GM23338 (cell line): ENCODE measurements around the gene FCSK. TPM values are rescaled to one million over a fixed set of nuclear protein-coding genes. Genes with fewer than 3 reads are reported as not detected.
A peak's percentile ranks its signal among the peaks of the same experiment; 100 is the strongest.
"Not testable (repeated sequence)": the region's sequence is repeated elsewhere in the genome, so short reads cannot be mapped to it uniquely, and the experiment has no call there.

ENCODE experiments used
- ATAC-seq: fragments of 200-7000 bp; cut with Tn5 transposase; 3 replicates; pipeline ENCODE4 v1.9.1; 2020
- DNase-seq: peaks from one replicate; pipeline ENCODE4 v3.0.0-alpha.2; 2015; ENCODE audit warnings: low spot score
- H2AFZ ChIP-seq: fragments of 200-600 bp; sonication (generic); 2 replicates; pipeline ENCODE4 v1.8.0; 2016; ENCODE audit warnings: antibody characterized with exemption, mild to moderate bottlenecking, moderate library complexity
- H3F3A ChIP-seq: fragments of 200-600 bp; sonication (generic); replicated peaks from 2 replicates; pipeline ENCODE4 v1.8.0; 2017; ENCODE audit warnings: antibody characterized with exemption, mixed run types, low read depth
- H3K27ac ChIP-seq: fragments of 200-600 bp; sonication (generic); 2 replicates; pipeline ENCODE4 v1.6.1; 2016; ENCODE audit warnings: low read depth
- H3K27me3 ChIP-seq: fragments of 200-600 bp; sonication (generic); 2 replicates; pipeline ENCODE4 v1.8.0; 2016; ENCODE audit warnings: mild to moderate bottlenecking, mixed run types, moderate library complexity; ENCODE audit not compliant: insufficient read depth
- H3K36me3 ChIP-seq: fragments of 200-600 bp; sonication (generic); 2 replicates; pipeline ENCODE4 v1.8.0; 2016; ENCODE audit warnings: mild to moderate bottlenecking; ENCODE audit not compliant: insufficient read depth
- H3K4me1 ChIP-seq: fragments of 200-600 bp; sonication (generic); 2 replicates; pipeline ENCODE4 v1.8.0; 2016; ENCODE audit warnings: mild to moderate bottlenecking, moderate library complexity; ENCODE audit not compliant: insufficient read depth
- H3K4me2 ChIP-seq: fragments of 200-600 bp; sonication (generic); 2 replicates; pipeline ENCODE4 v1.7.1; 2017; ENCODE audit warnings: mixed run types
- H3K4me3 ChIP-seq: fragments of 200-600 bp; sonication (generic); 2 replicates; pipeline ENCODE4 v1.6.1; 2016; ENCODE audit warnings: mixed run types
- H3K79me2 ChIP-seq: fragments of 200-600 bp; sonication (generic); replicated peaks from 2 replicates; pipeline ENCODE4 v1.8.0; 2017; ENCODE audit warnings: mild to moderate bottlenecking; ENCODE audit not compliant: insufficient read depth
- H3K9me2 ChIP-seq: fragments of 200-600 bp; sonication (generic); 2 replicates; pipeline ENCODE4 v1.8.0; 2017; ENCODE audit not compliant: insufficient read depth
- H4K20me1 ChIP-seq: fragments of 200-600 bp; sonication (generic); replicated peaks from 2 replicates; pipeline ENCODE4 v1.8.0; 2017; ENCODE audit warnings: mild to moderate bottlenecking; ENCODE audit not compliant: insufficient read depth
- H3K27ac Mint-ChIP-seq: 2 replicates; pipeline ENCODE4 v1.8.0; 2020; ENCODE audit warnings: inconsistent platforms, mild to moderate bottlenecking, moderate library complexity, mixed read lengths
- H3K27me3 Mint-ChIP-seq: 3 replicates; pipeline ENCODE4 v1.8.0; 2022; ENCODE audit warnings: low read depth, mild to moderate bottlenecking, moderate library complexity, mixed read lengths, inconsistent platforms; ENCODE audit not compliant: insufficient read depth, poor library complexity
- H3K36me3 Mint-ChIP-seq: 3 replicates; pipeline ENCODE4 v1.8.0; 2021; ENCODE audit warnings: low read depth, mild to moderate bottlenecking, inconsistent platforms, moderate library complexity, mixed read lengths
- H3K4me1 Mint-ChIP-seq: 3 replicates; pipeline ENCODE4 v1.8.0; 2020; ENCODE audit warnings: mild to moderate bottlenecking, inconsistent platforms, mixed read lengths
- H3K4me3 Mint-ChIP-seq: 3 replicates; pipeline ENCODE4 v1.8.0; 2021; ENCODE audit warnings: moderate library complexity, mild to moderate bottlenecking, inconsistent platforms, mixed read lengths
- H3K9me3 Mint-ChIP-seq: 3 replicates; pipeline ENCODE4 v1.8.0; 2020; ENCODE audit warnings: moderate library complexity, mild to moderate bottlenecking, inconsistent platforms, mixed read lengths
- CREB1 ChIP-seq: fragments of 250-450 bp; sonication (Bioruptor Pico); IDR thresholded peaks from 2 replicates; pipeline ENCODE4 v1.5.0; 2020; ENCODE audit warnings: low read depth, mild to moderate bottlenecking, moderate library complexity
- CTCF ChIP-seq, 2 experiments: fragments of 200-600 bp in 1 of 2; sonication (generic) in 1 of 2; conservative IDR thresholded peaks; 2 replicates each; pipeline versions ENCODE4 v1.5.1 to v1.6.1; 2016 to 2017; ENCODE audit warnings: antibody characterized with exemption in 2 of 2, low read depth in 2 of 2, mild to moderate bottlenecking in 2 of 2, moderate library complexity in 1 of 2
- ETS1 ChIP-seq: IDR thresholded peaks from 2 replicates; pipeline ENCODE4 v1.6.1; 2016; ENCODE audit warnings: antibody characterized with exemption
- JUNB ChIP-seq: IDR thresholded peaks from one replicate; pipeline ENCODE4 v1.6.1; 2016; ENCODE audit warnings: antibody characterized with exemption; ENCODE audit not compliant: unreplicated experiment
- POLR2AphosphoS5 ChIP-seq: IDR thresholded peaks from 2 replicates; pipeline ENCODE4 v1.6.1; 2016; ENCODE audit warnings: antibody characterized with exemption, low read depth
- STAT1 ChIP-seq: IDR thresholded peaks from one replicate; pipeline ENCODE4 v1.6.1; 2016; ENCODE audit warnings: antibody characterized with exemption; ENCODE audit not compliant: unreplicated experiment
- ZNF462 ChIP-seq: fragments of 250-450 bp; sonication (Bioruptor Pico); IDR thresholded peaks from 2 replicates; pipeline ENCODE4 v1.5.0; 2020; ENCODE audit warnings: mild to moderate bottlenecking, moderate library complexity
- long read RNA-seq: library from polyadenylated mRNA; unstranded; transcript quantifications from one replicate; pipeline ENCODE4 v2.0.0, GENCODE V29; 2020; ENCODE audit not compliant: unreplicated experiment
- polyA plus RNA-seq: library from polyadenylated mRNA; unstranded; fragments of >200 nt; fragmentation: Nextera tagmentation; extraction: Ambion mirVana; gene quantifications from 2 replicates; pipeline ENCODE4 v1.2.1, GENCODE V29; 2016
- total RNA-seq: library from RNA; depleted of rRNA; stranded (reverse); fragments of >200 nt; shearing (Covaris generic); gene quantifications from 2 replicates; pipeline ENCODE4 v1.2.3, GENCODE V29; 2014; rRNA removed

Gene FCSK
- total RNA-seq (4.0 and 8.0 TPM in 2 replicates), polyA plus RNA-seq (1.5 and 2.3 TPM in 2 replicates)
- long read RNA-seq, partial matches to known transcripts, result 1 of 1 reads
- long read RNA-seq, other reads (novel, unspliced or antisense), result 0 of 1 reads

DNA sequence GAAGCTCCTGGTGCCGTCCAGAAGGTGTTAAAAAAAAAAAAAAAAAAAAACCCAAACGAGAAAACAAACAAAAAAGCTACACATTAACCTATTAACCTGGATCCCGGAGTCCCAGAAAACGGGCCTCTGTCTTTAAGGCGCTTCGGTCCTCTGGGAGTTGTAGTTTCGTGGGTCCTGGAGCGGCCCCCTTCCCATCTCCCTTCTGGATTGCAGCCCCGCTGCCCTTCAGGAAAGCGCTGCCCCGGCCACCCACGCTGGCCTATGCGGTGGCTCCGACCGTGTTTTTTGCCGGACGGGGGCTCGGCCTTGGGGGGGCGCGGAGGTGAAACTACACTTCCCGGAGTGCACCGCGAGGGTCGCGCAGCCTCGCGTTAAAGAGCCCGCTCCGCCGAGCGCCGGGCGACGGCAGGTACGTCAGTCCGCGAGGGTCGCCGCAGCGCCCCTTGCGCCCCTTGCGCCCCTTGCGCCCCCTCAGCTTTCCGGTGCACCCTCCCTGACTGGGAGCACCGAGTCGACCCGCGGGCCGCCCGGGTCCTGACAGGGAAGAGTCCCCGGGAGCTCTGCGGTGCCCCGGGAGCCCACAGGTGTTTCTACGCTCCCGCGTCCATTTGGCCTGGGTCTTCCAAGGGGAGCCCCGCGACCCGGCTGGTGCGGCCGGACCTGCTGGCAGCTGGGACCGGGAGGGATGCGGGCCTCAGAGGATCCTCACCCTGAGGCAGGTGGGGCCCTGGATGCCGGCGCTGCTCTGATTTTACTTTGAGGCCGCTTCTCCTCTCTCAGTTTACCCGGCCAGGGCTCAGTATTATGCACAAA, at the start of gene FCSK:
Gene FCSK, plus strand, starts transcription at position 374 of the 813 bp plus-strand sequence. CDS start 8,596 bp downstream, outside the sequence.
- Histone ChIP-seq H3K79me2 (no peaks in the 10 kb centered on the region; the same call in 1 of the 2 replicates), H3K36me3 (no peaks in the 10 kb centered on the region; the same call in 1 of the 2 replicates), H3F3A (peaks cover 12% of the 10 kb centered on the region; the same call in 1 of the 2 replicates), H3K27ac (peak within 1 kb of the TSS; percentile 96), H3K4me1 (peaks cover 7% of the 10 kb centered on the region; the same call in 1 of the 2 replicates), H3K27me3 (no peaks in the 10 kb centered on the region), H3K4me3 (peak within 1 kb of the TSS; percentile 48), H3K4me2 (peak within 1 kb of the TSS; percentile 97), H2AFZ (peak within 1 kb of the TSS; percentile 93), H4K20me1 (no peaks in the 10 kb centered on the region), H3K9me2 (no peaks in the 10 kb centered on the region)
- TF ChIP-seq CTCF (conservative IDR thresholded peaks at IDR 0.05; ENCODE audit: low read depth in 2 of 2) (peak; percentile 43 to 51; a peak in 3 of 4 replicates), CREB1 (peak; percentile 93), ZNF462 (CRISPR knock-in tag) (no peak), STAT1 (no peak), JUNB (no peak), POLR2AphosphoS5 (peak; percentile 84), ETS1 (peak; percentile 89)
- peak within 1 kb of the TSS; percentile 98 for H3K27ac Mint-ChIP-seq
- H3K9me3 Mint-ChIP-seq, result no peaks in the 10 kb centered on the region; the same call in 2 of the 3 replicates
- peak; percentile 93 for DNase-seq
- H3K36me3 Mint-ChIP-seq, result no peaks in the 10 kb centered on the region
- peak; percentile 95 for ATAC-seq
- H3K27me3 Mint-ChIP-seq, result peaks cover 3% of the 10 kb centered on the region
- peak within 1 kb of the TSS; percentile 87 for H3K4me3 Mint-ChIP-seq
- peaks cover 3% of the 10 kb centered on the region for H3K4me1 Mint-ChIP-seq

GRCh38 chr16:70406104-70406503, 48.3 kb upstream of the FCSK start:
- not testable (repeated sequence) for H3K4me3 Mint-ChIP-seq, H3K27ac Mint-ChIP-seq, H3K9me3 Mint-ChIP-seq, H3K36me3 ChIP-seq, H2AFZ ChIP-seq, H3K4me2 ChIP-seq, H3K9me2 ChIP-seq, DNase-seq, ATAC-seq, H3K27me3 ChIP-seq, H3K4me3 ChIP-seq, H3K27ac ChIP-seq, H3K27me3 Mint-ChIP-seq
- H3K36me3 Mint-ChIP-seq, result peaks cover 20% of the 10 kb centered on the region
- H3K4me1 Mint-ChIP-seq, result peaks cover 31% of the 10 kb centered on the region
- Histone ChIP-seq H3F3A (0 out of 2 replicates have a peak, but pooled peaks cover 16% of the 10 kb centered on the region), H3K79me2 (peaks cover 46% of the 10 kb centered on the region), H3K4me1 (peaks cover 19% of the 10 kb centered on the region), H4K20me1 (peaks cover 22% of the 10 kb centered on the region; the same call in 1 of the 2 replicates)
